ENCODE measurements around the gene TMEM115.

TMEM115 gene

GRCh38 chr3:50358911-50359759 is at the start of gene TMEM115:
Gene TMEM115 (minus strand): TSS chr3:50359521. CDS start chr3:50359063, 458 bp downstream.
- peak; percentile 91 for DNase-seq (ENCODE audit: low read depth)

GRCh38 chr3:50408443-50408944 is 49.2 kb upstream of the TMEM115 start:
- no peak for DNase-seq (ENCODE audit: low read depth)

- no peak for DNase-seq (ENCODE audit: low read depth)
Observed at GRCh38 chr3:50406487-50406886, 47.2 kb upstream of the TMEM115 start.

- DNase-seq (ENCODE audit: low read depth), result no peak
Observed at GRCh38 chr3:50405249-50405648, 45.9 kb upstream of the TMEM115 start.

GRCh38 chr3:50401978-50402595 is 42.8 kb upstream of the TMEM115 start:
- no peak for DNase-seq (ENCODE audit: low read depth)

GRCh38 chr3:50396502-50396901 is 37.2 kb upstream of the TMEM115 start:
- no peak for DNase-seq (ENCODE audit: low read depth)

- no peak for DNase-seq (ENCODE audit: low read depth)
Observed at GRCh38 chr3:50395070-50395860, 35.9 kb upstream of the TMEM115 start.

- DNase-seq (ENCODE audit: low read depth), result no peak
Observed at GRCh38 chr3:50393061-50393460, 33.7 kb upstream of the TMEM115 start.

GRCh38 chr3:50392101-50392715 is 32.9 kb upstream of the TMEM115 start:
- DNase-seq (ENCODE audit: low read depth), result no peak

- no peak for DNase-seq (ENCODE audit: low read depth)
Observed at GRCh38 chr3:50390508-50391224, 31.3 kb upstream of the TMEM115 start.

GRCh38 chr3:50389414-50389767 is 30.1 kb upstream of the TMEM115 start:
- no peak for DNase-seq (ENCODE audit: low read depth)

- no peak for DNase-seq (ENCODE audit: low read depth)
Observed at GRCh38 chr3:50388720-50389413, 29.5 kb upstream of the TMEM115 start.

GRCh38 chr3:50388016-50388719 is 28.8 kb upstream of the TMEM115 start:
- no peak for DNase-seq (ENCODE audit: low read depth)

- DNase-seq (ENCODE audit: low read depth), result no peak
Observed at GRCh38 chr3:50385754-50386153, 26.4 kb upstream of the TMEM115 start.

- DNase-seq (ENCODE audit: low read depth), result no peak
Observed at GRCh38 chr3:50383750-50384149, 24.4 kb upstream of the TMEM115 start.

- no peak for DNase-seq (ENCODE audit: low read depth)
Observed at GRCh38 chr3:50382722-50383121, 23.4 kb upstream of the TMEM115 start.

- no peak for DNase-seq (ENCODE audit: low read depth)
Observed at GRCh38 chr3:50381383-50381782, 22.1 kb upstream of the TMEM115 start.

- no peak for DNase-seq (ENCODE audit: low read depth)
Observed at GRCh38 chr3:50380405-50381085, 21.2 kb upstream of the TMEM115 start.

GRCh38 chr3:50378757-50379156 is 19.4 kb upstream of the TMEM115 start:
- DNase-seq (ENCODE audit: low read depth), result no peak

- DNase-seq (ENCODE audit: low read depth), result no peak
Observed at GRCh38 chr3:50378024-50378423, 18.7 kb upstream of the TMEM115 start.

Data from activated T-helper 1 cell treated with Interleukin-2 at 50 U/mL for 16 hours (primary cell).